Neuron (in vitro differentiated cells): ENCODE data around the gene GTF2H2.
"Not testable (repeated sequence)": the region's sequence is repeated elsewhere in the genome, so short reads cannot be mapped to it uniquely, and the experiment has no call there.

ENCODE experiments used
- H2AFZ ChIP-seq: one replicate; pipeline ENCODE4 v1.6.1; 2013; ENCODE audit warnings: low read depth, mild to moderate bottlenecking, inconsistent platforms, low read length, moderate library complexity
- H3K27me3 ChIP-seq: one replicate; pipeline ENCODE4 v1.6.1; 2013; ENCODE audit warnings: low read length; ENCODE audit not compliant: insufficient read depth
- H3K36me3 ChIP-seq: one replicate; pipeline ENCODE4 v1.6.1; 2013; ENCODE audit warnings: low read length; ENCODE audit not compliant: insufficient read depth
- H3K4me1 ChIP-seq: one replicate; pipeline ENCODE4 v1.6.1; 2013; ENCODE audit warnings: low read length; ENCODE audit not compliant: insufficient read depth
- H3K4me3 ChIP-seq: 2 replicates; pipeline ENCODE4 v1.5.1; 2013; ENCODE audit warnings: mild to moderate bottlenecking, low read length, moderate library complexity
- H3K9me3 ChIP-seq: one replicate; pipeline ENCODE4 v1.6.1; 2013; ENCODE audit warnings: low read length

The GTF2H2 gene

DNA sequence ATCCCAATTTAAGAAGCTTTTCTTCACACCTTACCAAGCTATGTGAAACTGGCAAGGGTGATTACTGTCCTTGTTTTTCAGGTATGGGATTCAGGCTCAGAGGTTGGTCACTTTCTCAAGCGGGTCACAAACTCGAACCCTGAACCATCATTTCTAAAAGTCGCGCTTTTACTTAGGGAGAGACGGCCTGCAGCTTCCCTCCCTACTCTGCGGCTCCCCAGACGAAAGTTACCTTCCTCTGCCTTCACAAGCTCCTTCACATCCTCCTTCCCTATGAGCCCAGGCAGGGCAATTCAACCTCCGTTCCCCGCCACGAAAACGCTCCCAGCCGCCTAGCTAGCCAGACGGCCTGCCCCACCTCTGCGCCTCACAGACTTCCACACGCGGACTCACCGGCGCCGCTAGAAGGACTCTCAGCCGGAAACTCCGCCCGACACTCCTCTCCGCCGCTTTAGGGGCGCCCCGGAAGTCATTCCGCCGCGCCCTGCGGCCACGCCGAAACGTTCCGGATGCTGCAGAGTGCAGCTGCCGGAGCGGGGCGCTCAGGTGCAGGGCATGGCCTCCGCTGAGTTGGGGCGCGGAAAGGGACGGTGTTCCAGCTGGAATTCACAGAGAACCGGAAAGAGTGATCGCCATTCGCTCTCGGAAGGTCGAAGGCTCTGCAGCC is at the start of gene GTF2H2:
Gene GTF2H2 (minus strand): TSS at position 415 of the 667 bp plus-strand sequence. CDS start 4,913 bp downstream, outside the sequence.
- not testable (repeated sequence) for H3K9me3 ChIP-seq, H3K4me1 ChIP-seq, H2AFZ ChIP-seq, H3K27me3 ChIP-seq, H3K36me3 ChIP-seq, H3K4me3 ChIP-seq

DNA sequence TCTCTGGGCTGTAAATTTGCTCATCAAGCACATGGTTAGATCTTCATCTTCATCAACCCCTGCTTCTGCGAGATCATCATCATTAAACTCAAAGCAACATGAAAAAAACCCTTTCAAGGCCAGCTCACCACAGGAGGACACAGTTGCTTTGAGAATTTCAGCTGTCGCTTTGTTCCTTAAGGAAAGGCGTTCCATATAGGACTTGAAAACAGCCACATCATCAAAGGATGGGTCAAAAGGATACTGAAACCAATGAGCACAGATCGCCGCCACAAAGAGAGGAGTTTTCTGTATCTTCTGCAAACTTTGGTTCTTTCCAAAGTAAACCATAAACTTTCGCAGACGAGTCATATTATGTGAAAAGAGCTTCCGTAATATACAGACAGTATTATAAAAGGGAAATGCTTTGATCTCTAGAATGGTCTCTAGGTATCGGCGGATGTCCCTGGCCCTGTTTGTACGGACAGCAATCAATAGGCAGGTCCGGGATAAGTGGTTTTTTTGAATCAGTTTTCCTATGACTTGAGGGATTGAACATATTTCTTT is 42.3 kb upstream of the GTF2H2 start:
- H3K4me1 ChIP-seq, H2AFZ ChIP-seq, H3K4me3 ChIP-seq, H3K27me3 ChIP-seq, H3K36me3 ChIP-seq, H3K9me3 ChIP-seq: not testable (repeated sequence)

DNA sequence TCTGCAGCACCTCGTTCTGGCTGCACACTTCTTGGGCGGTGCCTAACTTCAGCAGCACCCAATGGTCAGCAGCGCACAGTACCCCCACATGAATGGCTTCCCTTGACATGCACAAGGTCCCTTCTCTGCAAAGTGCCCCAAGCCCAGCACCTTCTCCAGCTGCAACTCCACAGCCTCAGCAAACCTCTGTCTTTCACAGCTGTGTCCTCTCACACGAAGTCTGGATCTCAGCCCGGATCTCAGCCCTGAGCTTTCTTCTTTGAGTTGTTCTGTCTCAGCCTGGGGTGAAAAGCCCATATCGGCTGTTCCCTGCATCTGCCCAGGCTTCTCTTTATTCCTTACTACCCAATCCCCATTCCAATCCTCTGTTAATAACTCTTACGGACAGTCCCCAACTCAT is 32.5 kb upstream of the GTF2H2 start:
- not testable (repeated sequence) for H3K4me1 ChIP-seq, H3K27me3 ChIP-seq, H3K36me3 ChIP-seq, H2AFZ ChIP-seq, H3K4me3 ChIP-seq, H3K9me3 ChIP-seq

- H3K4me1 ChIP-seq, H3K9me3 ChIP-seq, H3K36me3 ChIP-seq, H3K27me3 ChIP-seq, H3K4me3 ChIP-seq, H2AFZ ChIP-seq: not testable (repeated sequence)
Measured at GRCh38 chr5:71097930-71098203, 30.4 kb upstream of the GTF2H2 start.

DNA sequence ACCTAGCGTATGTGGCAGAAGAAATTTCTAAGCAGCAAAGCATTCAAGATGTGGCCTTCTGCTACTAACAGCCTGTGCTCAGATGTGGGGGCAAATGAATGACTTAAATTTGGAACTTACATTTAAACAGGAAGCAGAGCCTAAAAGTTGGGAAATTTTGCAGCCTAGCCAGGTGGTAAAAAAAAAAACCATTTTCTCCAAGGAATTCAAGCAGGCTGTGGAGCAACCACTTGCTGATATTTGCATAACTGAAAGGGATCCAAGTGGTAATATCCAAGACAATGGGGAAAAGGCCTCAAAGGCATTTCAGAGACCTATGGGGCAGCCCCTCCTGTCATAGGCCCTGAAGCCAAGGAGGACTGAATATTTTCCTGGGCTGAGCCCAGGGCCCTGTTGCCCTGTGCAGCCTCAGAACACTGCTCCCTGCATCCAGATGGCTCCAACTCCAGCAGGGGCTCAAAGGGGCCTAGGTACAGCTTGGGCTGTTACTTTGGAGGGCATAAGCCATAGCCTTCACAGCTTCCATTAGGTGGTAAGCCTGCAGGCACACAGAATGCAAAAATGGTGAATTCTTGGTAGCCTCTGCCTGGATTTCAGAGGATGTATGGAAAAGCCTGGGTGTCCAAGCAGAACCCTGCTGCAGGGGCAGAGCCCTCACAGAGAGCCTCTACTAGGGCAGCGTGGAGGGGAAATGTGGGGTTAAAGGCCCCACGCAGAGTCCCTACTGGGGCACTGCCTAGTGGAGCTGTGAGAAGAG is 29.9 kb upstream of the GTF2H2 start:
- H3K4me1 ChIP-seq, H2AFZ ChIP-seq, H3K27me3 ChIP-seq, H3K9me3 ChIP-seq, H3K36me3 ChIP-seq, H3K4me3 ChIP-seq: not testable (repeated sequence)

GRCh38 chr5:71089773-71090172 is 22.3 kb upstream of the GTF2H2 start:
- H3K9me3 ChIP-seq, H3K36me3 ChIP-seq, H3K4me1 ChIP-seq, H2AFZ ChIP-seq, H3K27me3 ChIP-seq, H3K4me3 ChIP-seq: not testable (repeated sequence)

DNA sequence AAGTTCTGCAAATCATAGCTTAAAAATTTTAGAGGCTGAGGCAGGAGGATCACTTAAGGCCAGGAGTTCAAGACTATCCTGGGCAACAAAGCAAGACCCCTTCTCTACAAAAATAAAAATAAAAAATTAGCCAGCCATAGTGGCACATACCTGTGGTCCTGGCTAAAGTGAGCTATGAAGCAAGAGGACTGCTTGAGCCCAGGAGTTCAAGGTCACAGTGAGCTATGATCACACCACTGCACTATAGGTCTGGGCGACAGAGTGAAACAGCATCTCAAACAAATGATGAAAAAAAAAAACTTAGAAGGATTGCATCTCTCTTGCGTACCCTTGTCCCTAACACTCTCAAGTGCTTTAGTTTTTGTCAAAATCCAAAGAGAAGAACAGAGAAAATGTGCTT is 21.3 kb upstream of the GTF2H2 start:
- not testable (repeated sequence) for H3K9me3 ChIP-seq, H3K27me3 ChIP-seq, H2AFZ ChIP-seq, H3K4me1 ChIP-seq, H3K4me3 ChIP-seq, H3K36me3 ChIP-seq

GRCh38 chr5:71086145-71086544 is 18.7 kb upstream of the GTF2H2 start:
- not testable (repeated sequence) for H3K4me3 ChIP-seq, H3K36me3 ChIP-seq, H3K9me3 ChIP-seq, H3K27me3 ChIP-seq, H3K4me1 ChIP-seq, H2AFZ ChIP-seq

DNA sequence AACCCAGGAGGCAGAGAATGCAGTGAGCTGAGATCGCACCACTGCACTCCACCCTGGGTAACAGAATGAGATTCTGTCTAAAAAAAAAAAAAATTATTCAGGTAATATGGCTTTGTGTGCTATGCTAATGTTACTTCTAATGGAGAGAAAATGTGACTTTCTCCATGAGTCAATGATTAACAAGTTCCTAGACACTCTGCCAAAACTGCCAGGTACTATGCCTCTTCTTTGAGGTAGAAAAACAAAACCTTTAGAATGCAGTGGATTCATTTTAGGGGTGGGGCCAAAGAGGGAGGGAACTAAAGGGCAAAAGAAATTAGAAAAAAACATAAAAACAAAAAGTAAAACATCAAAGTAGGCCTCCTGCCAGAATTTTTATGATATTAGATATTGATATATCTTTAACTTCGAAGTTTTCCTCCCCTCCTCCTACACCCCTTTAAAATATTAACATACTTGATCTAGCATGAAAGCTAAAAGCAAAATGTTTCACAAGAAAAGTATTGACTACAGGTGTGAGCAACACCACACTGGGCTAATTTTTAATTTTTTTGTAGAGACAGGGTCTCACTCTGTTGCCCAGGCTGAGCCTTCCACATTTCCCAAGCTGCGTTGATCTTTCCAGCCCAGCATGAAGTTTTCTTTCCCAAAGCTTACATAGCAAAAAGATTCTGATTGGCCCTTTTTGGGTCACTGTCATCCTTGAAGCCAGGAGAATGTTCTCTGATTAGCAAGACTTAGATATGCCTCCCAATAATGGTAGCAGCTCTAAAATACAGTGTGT is 17.0 kb upstream of the GTF2H2 start:
- H3K4me3 ChIP-seq, H3K4me1 ChIP-seq, H3K36me3 ChIP-seq, H2AFZ ChIP-seq, H3K27me3 ChIP-seq, H3K9me3 ChIP-seq: not testable (repeated sequence)

DNA sequence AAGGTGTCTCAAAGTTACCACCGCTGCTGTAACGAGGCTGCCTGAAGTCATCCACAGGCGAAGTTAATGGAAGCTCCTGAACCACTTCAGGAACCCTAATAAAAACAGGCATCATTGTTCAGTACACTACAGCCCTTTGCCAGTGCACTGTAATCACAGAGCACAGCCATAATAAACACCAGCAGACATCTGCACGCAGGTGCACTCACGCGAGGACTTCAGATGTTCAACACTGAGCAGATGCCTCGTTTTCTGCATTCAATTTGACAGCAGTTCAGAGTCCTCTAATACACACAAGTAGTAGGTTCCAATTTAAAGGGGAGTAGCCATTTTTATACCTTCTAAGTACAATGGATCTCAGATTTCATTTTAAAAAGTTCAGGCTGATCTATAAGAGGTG is 15.4 kb upstream of the GTF2H2 start:
- H3K4me3 ChIP-seq, H3K36me3 ChIP-seq, H3K9me3 ChIP-seq, H3K27me3 ChIP-seq, H2AFZ ChIP-seq, H3K4me1 ChIP-seq: not testable (repeated sequence)

DNA sequence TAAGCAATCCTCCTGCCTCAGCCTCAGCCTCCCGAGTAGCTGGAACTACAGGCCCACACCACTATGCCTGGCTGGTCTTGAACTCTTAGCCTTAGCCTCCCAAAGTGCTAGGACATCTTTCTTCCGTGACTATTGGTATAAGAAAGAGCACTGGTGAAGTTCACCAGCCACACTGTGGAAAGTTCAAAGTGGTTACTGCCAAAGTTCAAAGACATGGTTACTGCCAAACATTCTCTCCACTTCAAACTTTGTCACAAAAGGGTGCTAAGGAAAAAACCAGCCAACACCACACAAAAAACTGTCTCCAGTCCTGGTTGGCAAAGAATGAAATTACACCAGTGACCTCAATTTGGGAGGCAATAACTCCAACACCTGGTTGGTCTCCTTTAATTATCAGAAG is 14.9 kb upstream of the GTF2H2 start:
- not testable (repeated sequence) for H3K27me3 ChIP-seq, H3K9me3 ChIP-seq, H2AFZ ChIP-seq, H3K4me1 ChIP-seq, H3K36me3 ChIP-seq, H3K4me3 ChIP-seq

DNA sequence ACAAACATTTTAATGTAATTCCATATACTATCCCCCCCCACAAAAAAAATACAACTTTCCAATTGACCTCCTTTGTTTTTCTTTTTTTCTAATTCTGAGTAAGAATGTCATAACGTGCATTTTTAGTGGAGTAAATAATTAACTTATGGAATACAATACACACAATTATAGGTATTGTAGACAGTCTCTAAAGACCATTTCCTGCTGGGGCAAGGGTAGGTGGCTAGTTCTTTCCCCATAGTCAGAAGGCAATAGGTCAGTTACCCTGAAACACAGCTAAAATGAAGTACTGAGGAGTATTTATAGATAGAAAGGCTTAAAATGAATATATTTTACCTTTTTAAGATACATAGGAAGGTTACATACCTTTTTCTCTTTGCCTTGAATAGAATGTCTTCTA is 6.2 kb downstream of the GTF2H2 start:
- not testable (repeated sequence) for H3K36me3 ChIP-seq, H3K4me3 ChIP-seq, H3K9me3 ChIP-seq, H2AFZ ChIP-seq, H3K27me3 ChIP-seq, H3K4me1 ChIP-seq

DNA sequence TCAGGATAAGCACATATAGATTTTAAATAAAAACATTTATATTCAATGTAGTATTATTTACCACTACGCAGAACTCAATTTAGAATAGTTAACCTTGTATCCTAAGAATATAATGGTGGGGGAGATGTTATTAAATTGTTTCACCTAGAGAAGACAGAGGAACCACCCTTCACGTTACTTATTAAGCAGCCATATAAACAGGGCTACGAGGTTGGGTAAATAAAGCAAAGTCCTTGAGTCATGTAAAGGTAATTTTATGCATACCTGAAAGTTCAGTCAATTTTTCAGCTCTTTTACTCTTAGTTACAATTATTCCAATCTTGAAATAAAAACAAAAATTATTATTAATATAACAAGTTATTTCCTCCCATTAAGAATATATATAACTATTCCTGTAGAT is 8.1 kb downstream of the GTF2H2 start:
- H3K4me1 ChIP-seq, H3K9me3 ChIP-seq, H3K27me3 ChIP-seq, H3K4me3 ChIP-seq, H3K36me3 ChIP-seq, H2AFZ ChIP-seq: not testable (repeated sequence)
